OCI-LY7 (cell line): ENCODE data around the gene SV2B. TPM values are rescaled to one million over a fixed set of nuclear protein-coding genes. Genes with fewer than 3 reads are reported as not detected.

Experiments used
- BruUV-seq: library from RNA; stranded (reverse); fragments of 400-500 nt; replicated peaks from 2 replicates; lab custom pipeline; 2021; lab: Mats Ljungman, UMichigan
- CTCF ChIA-PET: fragments of 300-600 bp; sonication (Branson Sonifier 250); formaldehyde crosslinking; loops from one replicate; lab custom pipeline; 2022; ENCODE audit warnings: antibody characterized with exemption; ENCODE audit not compliant: unreplicated experiment; lab: Charles Lee
- POLR2A ChIA-PET: fragments of 300-600 bp; sonication (Branson Sonifier 250); formaldehyde crosslinking; loops from one replicate; lab custom pipeline; 2022; ENCODE audit warnings: antibody characterized with exemption; lab: Charles Lee
- DNase-seq: peaks from one replicate; pipeline ENCODE4 v3.0.0-alpha.2; 2015; ENCODE audit warnings: low spot score
- H2AFZ ChIP-seq: fragments of 200-600 bp; sonication (generic), shearing (Covaris generic); 2 replicates; pipeline ENCODE4 v1.6.1; 2014; ENCODE audit warnings: mild to moderate bottlenecking, antibody characterized with exemption, low read length, moderate library complexity
- H3K27ac ChIP-seq: fragments of 200-600 bp; sonication (generic); 2 replicates; pipeline ENCODE4 v1.5.1; 2014; ENCODE audit warnings: mixed run types, low read depth, mild to moderate bottlenecking, moderate library complexity, low read length, inconsistent platforms; ENCODE audit not compliant: poor library complexity, severe bottlenecking
- H3K36me3 ChIP-seq: fragments of 200-600 bp; sonication (generic); 2 replicates; pipeline ENCODE4 v1.6.1; 2014; ENCODE audit warnings: mild to moderate bottlenecking, antibody characterized with exemption, low read length, moderate library complexity, mixed read lengths; ENCODE audit not compliant: insufficient read depth
- H3K4me1 ChIP-seq: fragments of 200-600 bp; sonication (generic); 2 replicates; pipeline ENCODE4 v1.5.1; 2014; ENCODE audit warnings: mild to moderate bottlenecking, low read length; ENCODE audit not compliant: insufficient read depth, poor library complexity, severe bottlenecking
- H3K4me2 ChIP-seq: fragments of 200-600 bp; sonication (generic); 2 replicates; pipeline ENCODE4 v1.6.1; 2014; ENCODE audit warnings: mild to moderate bottlenecking, low read length
- H3K4me3 ChIP-seq: fragments of 200-600 bp; sonication (generic); 2 replicates; pipeline ENCODE4 v1.5.1; 2014; ENCODE audit warnings: mild to moderate bottlenecking, low read depth, low read length; ENCODE audit not compliant: poor library complexity, severe bottlenecking
- H3K79me2 ChIP-seq: fragments of 200-600 bp; sonication (generic); 2 replicates; pipeline ENCODE4 v1.6.1; 2016; ENCODE audit warnings: low read depth, mild to moderate bottlenecking, low read length, moderate library complexity, mixed read lengths; ENCODE audit not compliant: insufficient read depth
- H3K9me2 ChIP-seq: fragments of 200-600 bp; sonication (generic); 2 replicates; pipeline ENCODE4 v1.6.1; 2016; ENCODE audit warnings: mild to moderate bottlenecking, low read length, mixed read lengths; ENCODE audit not compliant: insufficient read depth
- H3K9me3 ChIP-seq: fragments of 200-600 bp; sonication (generic); 2 replicates; pipeline ENCODE4 v1.6.1; 2014; ENCODE audit warnings: mild to moderate bottlenecking, mixed run types, low read length, mixed read lengths
- H4K20me1 ChIP-seq: fragments of 200-600 bp; sonication (generic); 2 replicates; pipeline ENCODE4 v1.6.1; 2014; ENCODE audit warnings: mild to moderate bottlenecking, antibody characterized with exemption, low read length, moderate library complexity, mixed read lengths; ENCODE audit not compliant: insufficient read depth
- CTCF ChIP-seq: fragments of 200-600 bp; sonication (generic); conservative IDR thresholded peaks from 2 replicates; pipeline ENCODE4 v1.5.1; 2014; ENCODE audit warnings: mild to moderate bottlenecking, antibody characterized with exemption, low read length, moderate library complexity, mixed read lengths
- EZH2phosphoT487 ChIP-seq: fragments of 200-600 bp; sonication (generic); IDR thresholded peaks from 2 replicates; pipeline ENCODE4 v1.6.1; 2018; ENCODE audit warnings: low read depth, borderline replicate concordance, mild to moderate bottlenecking, mixed run types, antibody characterized with exemption, low read length, moderate library complexity, mixed read lengths
- intact Hi-C: fragments of 100-400 bp; cut with micrococcal nuclease; formaldehyde crosslinking; loops from one replicate; pipeline ENCODE4 v1.10.0; 2022; ENCODE audit not compliant: unreplicated experiment
- total RNA-seq, 2 experiments: library from RNA; depleted of rRNA in 1 of 2; stranded (reverse); fragments of >200 nt in 1 of 2; shearing (Covaris generic) in 1 of 2; gene quantifications; 2 replicates each; pipeline ENCODE4 v1.2.3, GENCODE V29; 2014 to 2022

Gene SV2B
- total RNA-seq, 2 experiments from 2014 or later: 0.15 TPM; not detected in 1

GRCh38 chr15:91345736-91346135 lies 245.7 kb downstream of the SV2B start:
- POLR2A ChIA-PET: no interaction called here

GRCh38 chr15:91346259-91346658 lies 246.2 kb downstream of the SV2B start:
- TF ChIP-seq EZH2phosphoT487: no peak
- no peak for TF ChIP-seq CTCF
- DNase-seq: no peak
- H4K20me1 ChIP-seq: no peaks in the 10 kb centered on the region
- CTCF ChIA-PET: no interaction called here
- H3K4me1 ChIP-seq: no peaks in the 10 kb centered on the region
- H3K79me2 ChIP-seq: no peaks in the 10 kb centered on the region
- no peak overlapping the region for H3K4me2 ChIP-seq
- no peaks in the 10 kb centered on the region for H3K9me2 ChIP-seq
- POLR2A ChIA-PET: no interaction called here
- no peak overlapping the region for H3K27ac ChIP-seq
- H3K36me3 ChIP-seq: no peaks in the 10 kb centered on the region
- no peak overlapping the region for H3K4me3 ChIP-seq
- intact Hi-C loops: no loop called here
- H2AFZ ChIP-seq: no peak overlapping the region
- BruUV-seq: no TSS peak
- no peaks in the 10 kb centered on the region for H3K9me3 ChIP-seq

More at GRCh38 chr15:91345736-91346135, 245.7 kb downstream of the SV2B start:
- no peaks in the 10 kb centered on the region for H3K9me2 ChIP-seq
- H3K4me3 ChIP-seq: no peak overlapping the region
- no peak overlapping the region for H3K4me2 ChIP-seq
- intact Hi-C loops: no loop called here
- BruUV-seq: no TSS peak
- H4K20me1 ChIP-seq: no peaks in the 10 kb centered on the region
- no peak for DNase-seq
- H3K4me1 ChIP-seq: no peaks in the 10 kb centered on the region
- H3K27ac ChIP-seq: no peak overlapping the region
- no peak overlapping the region for H2AFZ ChIP-seq
- TF ChIP-seq CTCF (no peak), EZH2phosphoT487 (no peak)
- CTCF ChIA-PET: no interaction called here
- no peaks in the 10 kb centered on the region for H3K36me3 ChIP-seq
- H3K9me3 ChIP-seq: no peaks in the 10 kb centered on the region
- H3K79me2 ChIP-seq: no peaks in the 10 kb centered on the region

GRCh38 chr15:91348752-91349500 lies 248.9 kb downstream of the SV2B start:
- CTCF ChIA-PET: no interaction called here
- H2AFZ ChIP-seq: no peak overlapping the region

More at GRCh38 chr15:91348752-91349500, 248.9 kb downstream of the SV2B start:
- Histone ChIP-seq H3K9me3 (no peaks in the 10 kb centered on the region), H3K36me3 (no peaks in the 10 kb centered on the region), H3K79me2 (no peaks in the 10 kb centered on the region), H3K4me1 (no peaks in the 10 kb centered on the region), H3K9me2 (no peaks in the 10 kb centered on the region), H3K4me2 (no peak overlapping the region), H3K27ac (no peak overlapping the region), H3K4me3 (no peak overlapping the region), H4K20me1 (no peaks in the 10 kb centered on the region)
- BruUV-seq: no TSS peak
- intact Hi-C loops: no loop called here
- no peak for DNase-seq
- POLR2A ChIA-PET: no interaction called here
- TF ChIP-seq EZH2phosphoT487: no peak
- TF ChIP-seq CTCF: no peak
